DOHH2 (cell line): ENCODE measurements around the gene CAMTA1.

Experiments
- CTCF ChIP-seq: fragments of 200-600 bp; sonication (generic); IDR thresholded peaks from one replicate; pipeline ENCODE4 v1.5.1; 2014; ENCODE audit warnings: antibody characterized with exemption, mild to moderate bottlenecking, low read depth, low read length; ENCODE audit not compliant: poor library complexity, severe bottlenecking
- EZH2phosphoT487 ChIP-seq: fragments of 200-600 bp; sonication (generic); IDR thresholded peaks from 2 replicates; pipeline ENCODE4 v1.6.1; 2017; ENCODE audit warnings: borderline replicate concordance, mild to moderate bottlenecking, antibody characterized with exemption, low read length, moderate library complexity, mixed read lengths

- TF ChIP-seq CTCF (no peak), EZH2phosphoT487 (no peak)
These were observed 682.4 kb downstream of the CAMTA1 start for GRCh38 chr1:7467476-7468175.
